ENCODE results near the gene PINK1.

Gene PINK1

DNA sequence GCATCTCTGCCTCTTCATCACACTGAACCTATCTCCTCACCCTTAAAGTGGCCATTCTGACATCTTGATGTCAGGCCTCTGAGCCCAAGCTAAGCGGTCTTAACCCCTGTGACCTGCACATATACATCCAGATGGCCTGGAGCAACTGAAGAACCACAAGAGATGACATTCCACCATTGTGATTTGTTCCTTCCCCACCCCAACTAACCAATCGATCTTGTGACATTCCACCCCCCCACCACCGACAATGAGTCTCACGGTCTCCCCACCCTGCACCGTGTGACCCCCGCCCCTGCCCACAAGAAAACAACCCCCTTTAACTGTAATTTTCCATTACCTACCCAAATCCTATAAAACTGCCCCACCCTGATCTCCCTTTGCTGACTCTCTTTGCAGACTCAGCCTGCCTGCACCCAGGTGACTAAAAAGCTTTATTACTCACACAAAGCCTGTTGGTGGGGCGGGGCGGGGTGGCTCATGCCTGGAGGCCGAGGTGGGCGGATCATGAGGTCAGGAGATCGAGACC lies 21.0 kb upstream of the PINK1 start:
- H3K4me1 ChIP-seq (ENCODE audit: control insufficient read depth in 1 of 2, insufficient read depth in 2 of 2, low read length in 2 of 2), result peaks cover 9 to 13% of the 10 kb centered on the region in 2 donors
- no peaks in the 10 kb centered on the region for H3K9me3 ChIP-seq (ENCODE audit: control insufficient read depth in 1 of 2, low read length in 2 of 2)
- peaks cover 0 to 3% of the 10 kb centered on the region in 2 donors for H3K36me3 ChIP-seq (ENCODE audit: control insufficient read depth in 1 of 2, insufficient read depth in 2 of 2, low read length in 2 of 2)
- H3K4me3 ChIP-seq (ENCODE audit: low read depth in 1 of 2, low read length in 2 of 2), result no peak overlapping the region
- no peak overlapping the region for H3K27ac ChIP-seq (ENCODE audit: low read length)
- no peaks in the 10 kb centered on the region for H3K27me3 ChIP-seq (ENCODE audit: low read depth, low read length)

DNA sequence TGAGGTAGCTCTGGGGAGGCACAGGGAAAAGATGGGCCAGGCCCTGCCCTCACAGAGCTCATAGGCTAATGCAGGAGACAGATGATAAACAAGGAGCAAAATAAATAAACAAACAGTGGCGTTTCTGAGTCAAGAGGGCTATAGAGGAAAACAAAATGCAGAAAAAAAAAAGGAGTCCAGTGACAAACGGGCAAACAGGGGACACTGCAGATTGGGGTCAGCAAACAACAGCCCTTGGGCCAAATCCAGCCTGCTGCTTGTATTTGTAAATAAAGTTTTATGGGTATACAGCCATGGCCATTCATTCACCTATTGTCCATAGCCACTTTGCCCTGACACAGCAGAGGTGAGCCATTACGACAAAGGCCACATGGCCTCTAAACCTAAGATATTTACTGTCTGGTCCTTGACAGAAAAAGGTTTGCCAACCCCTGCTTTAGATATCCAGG lies 19.1 kb upstream of the PINK1 start:
- H3K9me3 ChIP-seq (ENCODE audit: control insufficient read depth in 1 of 2, low read length in 2 of 2), result no peaks in the 10 kb centered on the region
- H3K4me3 ChIP-seq (ENCODE audit: low read depth in 1 of 2, low read length in 2 of 2), result no peak overlapping the region
- H3K4me1 ChIP-seq (ENCODE audit: control insufficient read depth in 1 of 2, insufficient read depth in 2 of 2, low read length in 2 of 2), result peaks cover 9 to 13% of the 10 kb centered on the region in 2 donors
- no peaks in the 10 kb centered on the region for H3K27me3 ChIP-seq (ENCODE audit: low read depth, low read length)
- H3K27ac ChIP-seq (ENCODE audit: low read length), result no peak overlapping the region
- H3K36me3 ChIP-seq (ENCODE audit: control insufficient read depth in 1 of 2, insufficient read depth in 2 of 2, low read length in 2 of 2), result peaks cover 0 to 3% of the 10 kb centered on the region in 2 donors

DNA sequence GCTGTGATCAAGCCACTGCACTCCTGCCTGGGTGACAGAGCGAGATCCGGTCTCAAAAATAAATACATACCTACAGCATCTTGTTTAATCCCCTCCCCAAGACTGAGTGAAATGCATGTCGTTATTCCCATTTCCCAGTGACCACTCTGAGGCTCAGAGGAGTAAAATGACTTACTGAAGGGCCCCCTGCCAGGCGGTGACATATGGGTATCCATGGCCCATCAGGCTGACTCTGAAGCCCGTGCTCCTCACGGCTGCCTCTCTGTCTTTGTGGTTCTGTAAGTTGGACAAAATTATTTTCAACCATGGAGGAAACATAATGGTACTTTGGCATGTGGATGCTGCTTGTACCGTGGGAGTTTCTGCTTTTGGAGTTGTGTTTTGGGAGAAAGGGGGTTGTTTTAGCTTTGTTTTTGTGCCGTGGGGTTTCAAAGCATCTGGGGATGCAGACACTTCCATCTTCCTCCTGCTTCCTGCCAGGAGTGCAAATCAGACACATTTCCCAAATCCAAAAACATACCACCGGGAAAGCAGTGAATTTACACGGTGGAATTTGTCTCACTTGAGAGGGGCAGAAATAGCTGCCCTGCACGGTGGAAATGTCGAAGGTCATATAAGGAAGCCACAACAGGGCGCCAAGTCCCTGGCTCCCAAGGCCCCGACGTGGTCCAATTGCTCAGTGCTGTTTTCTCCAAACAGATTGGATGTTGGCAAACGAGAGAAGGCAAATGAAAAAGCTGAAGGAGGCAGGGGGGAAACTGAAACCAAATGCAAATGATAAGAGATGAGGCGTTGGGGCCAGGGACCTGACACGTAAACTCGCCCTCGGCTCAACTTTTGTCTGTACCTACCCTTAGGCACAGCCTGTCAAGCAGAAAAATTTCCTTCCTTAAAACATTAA lies 17.1 kb upstream of the PINK1 start:
- H3K9me3 ChIP-seq (ENCODE audit: control insufficient read depth in 1 of 2, low read length in 2 of 2), result no peaks in the 10 kb centered on the region
- peaks cover 9 to 13% of the 10 kb centered on the region in 2 donors for H3K4me1 ChIP-seq (ENCODE audit: control insufficient read depth in 1 of 2, insufficient read depth in 2 of 2, low read length in 2 of 2)
- H3K27ac ChIP-seq (ENCODE audit: low read length), result no peak overlapping the region
- H3K27me3 ChIP-seq (ENCODE audit: low read depth, low read length), result no peaks in the 10 kb centered on the region
- H3K4me3 ChIP-seq (ENCODE audit: low read depth in 1 of 2, low read length in 2 of 2), result peak overlapping the region in 1 of 2 donors; percentile 11
- H3K36me3 ChIP-seq (ENCODE audit: control insufficient read depth in 1 of 2, insufficient read depth in 2 of 2, low read length in 2 of 2), result peaks cover 0 to 3% of the 10 kb centered on the region in 2 donors

DNA sequence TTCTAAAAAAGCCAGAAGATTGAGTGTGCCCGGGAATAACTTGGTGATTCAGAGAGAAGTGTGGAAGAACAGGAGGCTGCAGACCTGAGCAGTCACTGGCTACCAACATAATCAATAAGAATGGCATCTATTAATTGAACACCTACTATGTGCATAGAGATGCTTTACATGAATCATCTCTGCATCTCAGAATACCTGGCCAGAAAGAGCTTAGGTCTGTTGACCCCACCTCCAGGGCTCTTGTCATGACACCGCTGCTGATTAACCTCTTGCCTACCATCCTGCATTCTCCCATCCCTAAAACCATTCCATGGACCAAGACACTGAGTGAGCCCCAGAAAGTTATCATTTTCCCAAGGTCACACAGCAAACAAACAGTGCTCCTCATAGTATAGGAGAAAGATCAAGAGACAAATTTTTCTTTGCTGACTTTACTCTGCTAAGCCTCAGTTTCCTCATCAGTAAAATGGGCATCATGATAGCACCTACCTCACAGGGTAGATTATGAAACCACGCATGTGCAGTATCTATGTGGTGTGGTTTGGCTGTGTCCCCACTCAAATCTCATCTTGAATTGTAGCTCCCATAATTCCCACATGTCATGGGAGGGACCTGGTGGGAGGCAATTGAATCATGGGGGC lies 16.3 kb upstream of the PINK1 start:
- H3K36me3 ChIP-seq (ENCODE audit: control insufficient read depth in 1 of 2, insufficient read depth in 2 of 2, low read length in 2 of 2), result peaks cover 0 to 3% of the 10 kb centered on the region in 2 donors
- no peak overlapping the region for H3K27ac ChIP-seq (ENCODE audit: low read length)
- no peaks in the 10 kb centered on the region for H3K9me3 ChIP-seq (ENCODE audit: control insufficient read depth in 1 of 2, low read length in 2 of 2)
- H3K4me3 ChIP-seq (ENCODE audit: low read depth in 1 of 2, low read length in 2 of 2), result peak overlapping the region in 1 of 2 donors; percentile 11
- peaks cover 9 to 13% of the 10 kb centered on the region in 2 donors for H3K4me1 ChIP-seq (ENCODE audit: control insufficient read depth in 1 of 2, insufficient read depth in 2 of 2, low read length in 2 of 2)
- H3K27me3 ChIP-seq (ENCODE audit: low read depth, low read length), result no peaks in the 10 kb centered on the region

DNA sequence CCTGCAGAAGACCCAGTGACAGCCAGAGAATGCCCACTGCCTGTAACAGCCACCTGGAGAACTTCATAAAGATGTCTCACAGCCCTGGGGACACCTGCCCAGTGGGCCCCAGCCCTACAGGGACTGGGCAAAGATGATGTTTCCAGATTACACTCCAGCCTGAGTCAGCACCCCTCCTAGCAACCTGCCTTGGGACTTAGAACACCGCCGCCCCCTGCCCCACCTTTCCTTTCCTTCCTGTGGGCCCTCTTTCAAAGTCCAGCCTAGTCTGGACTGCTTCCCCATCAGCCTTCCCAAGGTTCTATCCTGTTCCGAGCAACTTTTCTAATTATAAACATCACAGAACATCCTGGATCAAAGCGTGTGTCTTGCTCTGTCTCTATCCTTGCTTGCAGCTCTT lies 14.7 kb upstream of the PINK1 start:
- no peaks in the 10 kb centered on the region for H3K9me3 ChIP-seq (ENCODE audit: control insufficient read depth in 1 of 2, low read length in 2 of 2)
- no peak overlapping the region for H3K4me3 ChIP-seq (ENCODE audit: low read depth in 1 of 2, low read length in 2 of 2)
- H3K4me1 ChIP-seq (ENCODE audit: control insufficient read depth in 1 of 2, insufficient read depth in 2 of 2, low read length in 2 of 2), result peaks cover 6 to 13% of the 10 kb centered on the region in 2 donors
- no peaks in the 10 kb centered on the region for H3K27me3 ChIP-seq (ENCODE audit: low read depth, low read length)
- peaks cover 0 to under 1% of the 10 kb centered on the region in 2 donors for H3K36me3 ChIP-seq (ENCODE audit: control insufficient read depth in 1 of 2, insufficient read depth in 2 of 2, low read length in 2 of 2)
- H3K27ac ChIP-seq (ENCODE audit: low read length), result no peak overlapping the region

DNA sequence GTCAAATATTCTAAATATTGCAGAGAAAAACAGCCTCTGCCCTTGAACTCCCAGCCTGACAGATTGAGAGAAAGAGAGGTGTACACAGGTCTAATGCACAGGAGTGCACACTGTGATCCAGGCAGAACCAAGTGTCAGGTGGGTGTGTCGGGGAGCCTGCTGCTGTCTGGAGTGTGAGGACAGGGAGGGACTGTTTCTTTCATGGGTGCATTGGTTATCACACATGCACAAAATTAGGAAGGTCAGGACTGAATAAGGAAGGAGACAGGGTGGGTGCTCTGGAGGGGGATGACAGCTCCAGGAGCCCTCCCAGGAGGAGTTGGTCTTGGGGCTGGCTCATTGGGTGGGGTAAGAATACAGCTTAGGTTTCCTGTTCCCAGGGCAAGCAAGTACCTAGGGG lies 13.3 kb upstream of the PINK1 start:
- Histone ChIP-seq H3K4me1 (ENCODE audit: control insufficient read depth in 1 of 2, insufficient read depth in 2 of 2, low read length in 2 of 2) (peaks cover 5 to 9% of the 10 kb centered on the region in 2 donors), H3K36me3 (ENCODE audit: control insufficient read depth in 1 of 2, insufficient read depth in 2 of 2, low read length in 2 of 2) (no peaks in the 10 kb centered on the region), H3K27me3 (ENCODE audit: low read depth, low read length) (no peaks in the 10 kb centered on the region), H3K9me3 (ENCODE audit: control insufficient read depth in 1 of 2, low read length in 2 of 2) (no peaks in the 10 kb centered on the region), H3K27ac (ENCODE audit: low read length) (no peak overlapping the region), H3K4me3 (ENCODE audit: low read depth in 1 of 2, low read length in 2 of 2) (no peak overlapping the region)

DNA sequence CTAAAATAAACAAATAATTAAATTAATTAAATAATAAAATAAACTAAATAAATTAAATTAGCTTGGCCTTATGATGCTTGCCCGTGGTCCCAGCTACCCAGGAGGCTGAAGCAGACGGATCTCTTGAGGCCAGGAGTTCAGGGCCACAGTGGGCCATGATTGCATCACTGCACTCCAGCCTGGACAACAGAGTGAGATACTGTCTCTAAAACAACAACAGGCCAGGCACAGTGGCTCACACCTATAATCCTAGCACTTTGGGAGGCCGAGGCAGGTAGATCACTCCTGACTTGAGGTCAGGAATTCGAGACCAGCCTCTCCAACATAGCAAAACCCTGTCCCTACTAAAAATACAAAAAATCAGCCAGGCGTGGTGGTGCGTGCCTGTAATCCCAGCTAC lies 12.2 kb upstream of the PINK1 start:
- H3K36me3 ChIP-seq (ENCODE audit: control insufficient read depth in 1 of 2, insufficient read depth in 2 of 2, low read length in 2 of 2), result no peaks in the 10 kb centered on the region
- H3K27ac ChIP-seq (ENCODE audit: low read length), result no peak overlapping the region
- H3K4me1 ChIP-seq (ENCODE audit: control insufficient read depth in 1 of 2, insufficient read depth in 2 of 2, low read length in 2 of 2), result peaks cover 5 to 7% of the 10 kb centered on the region in 2 donors
- H3K9me3 ChIP-seq (ENCODE audit: control insufficient read depth in 1 of 2, low read length in 2 of 2), result no peaks in the 10 kb centered on the region
- H3K27me3 ChIP-seq (ENCODE audit: low read depth, low read length), result no peaks in the 10 kb centered on the region
- no peak overlapping the region for H3K4me3 ChIP-seq (ENCODE audit: low read depth in 1 of 2, low read length in 2 of 2)

DNA sequence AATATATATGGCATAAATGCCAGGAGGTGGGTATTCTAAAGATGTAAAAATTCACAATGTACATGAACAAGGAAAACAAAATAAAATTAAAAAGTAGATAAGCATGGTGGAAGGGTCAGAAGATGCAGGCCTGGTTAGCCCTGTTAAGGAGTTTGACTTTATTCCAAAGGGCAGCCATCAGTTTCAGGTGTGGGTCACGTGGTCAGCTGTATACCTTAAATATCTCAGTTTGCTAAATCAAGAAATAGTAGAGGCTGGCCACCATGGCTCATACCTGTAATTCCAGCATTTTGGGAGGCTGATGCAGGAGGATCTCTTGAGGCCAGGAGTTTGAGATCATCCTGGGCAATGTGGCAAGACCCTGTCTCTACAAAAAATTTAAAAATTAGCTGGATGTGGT lies 8.5 kb upstream of the PINK1 start:
- no peaks in the 10 kb centered on the region for H3K27me3 ChIP-seq (ENCODE audit: low read depth, low read length)
- no peak overlapping the region for H3K4me3 ChIP-seq (ENCODE audit: low read depth in 1 of 2, low read length in 2 of 2)
- no peaks in the 10 kb centered on the region for H3K9me3 ChIP-seq (ENCODE audit: control insufficient read depth in 1 of 2, low read length in 2 of 2)
- H3K27ac ChIP-seq (ENCODE audit: low read length), result no peak overlapping the region
- no peaks in the 10 kb centered on the region for H3K36me3 ChIP-seq (ENCODE audit: control insufficient read depth in 1 of 2, insufficient read depth in 2 of 2, low read length in 2 of 2)
- no peaks in the 10 kb centered on the region for H3K4me1 ChIP-seq (ENCODE audit: control insufficient read depth in 1 of 2, insufficient read depth in 2 of 2, low read length in 2 of 2)

DNA sequence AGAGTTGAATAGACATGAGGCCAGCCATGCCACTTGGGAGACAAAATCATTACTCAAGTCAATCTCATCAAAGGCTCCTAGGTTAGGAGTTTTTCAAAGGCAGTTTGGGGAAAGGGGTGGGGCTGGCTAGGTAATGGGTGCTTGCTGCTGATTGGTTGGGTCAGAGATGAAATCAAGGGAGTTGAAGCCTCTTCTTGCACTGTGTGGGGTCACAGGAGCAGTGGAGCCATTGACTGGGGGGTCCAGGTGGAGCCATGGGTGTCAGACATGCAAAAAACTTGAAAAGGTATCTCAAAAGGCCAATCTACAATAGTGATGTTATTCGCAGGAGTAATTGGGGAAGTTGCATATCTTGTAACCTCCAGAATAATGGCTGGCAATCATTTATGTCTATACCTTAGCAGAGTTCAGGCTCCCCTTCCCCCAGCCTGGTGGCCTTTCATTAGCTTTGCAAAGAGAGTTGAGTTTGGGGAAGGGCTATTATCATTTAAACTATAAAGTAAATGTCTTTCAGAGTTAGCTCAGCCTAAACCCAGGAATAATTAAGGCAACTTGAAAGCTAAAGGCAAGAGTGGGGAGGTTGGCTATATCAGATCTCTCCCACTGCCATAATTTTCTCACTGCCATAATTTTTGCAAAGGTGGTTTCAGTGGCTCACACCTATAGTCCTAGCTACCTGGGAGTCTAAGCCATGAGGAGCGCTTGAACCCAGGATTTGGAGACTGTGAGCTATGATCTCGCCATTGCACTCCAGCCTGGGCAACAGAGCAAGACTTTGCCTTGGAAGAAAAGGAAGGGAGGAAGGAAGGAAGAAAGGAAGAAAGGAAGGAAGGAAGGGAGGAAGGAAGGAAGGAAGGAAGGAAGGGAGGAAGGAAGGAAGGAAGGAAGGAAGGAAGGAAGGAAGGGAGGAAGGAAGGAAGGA lies 7.8 kb upstream of the PINK1 start:
- Histone ChIP-seq H3K27ac (ENCODE audit: low read length) (no peak overlapping the region), H3K27me3 (ENCODE audit: low read depth, low read length) (no peaks in the 10 kb centered on the region), H3K9me3 (ENCODE audit: control insufficient read depth in 1 of 2, low read length in 2 of 2) (no peaks in the 10 kb centered on the region), H3K36me3 (ENCODE audit: control insufficient read depth in 1 of 2, insufficient read depth in 2 of 2, low read length in 2 of 2) (no peaks in the 10 kb centered on the region), H3K4me3 (ENCODE audit: low read depth in 1 of 2, low read length in 2 of 2) (no peak overlapping the region), H3K4me1 (ENCODE audit: control insufficient read depth in 1 of 2, insufficient read depth in 2 of 2, low read length in 2 of 2) (no peaks in the 10 kb centered on the region)

DNA sequence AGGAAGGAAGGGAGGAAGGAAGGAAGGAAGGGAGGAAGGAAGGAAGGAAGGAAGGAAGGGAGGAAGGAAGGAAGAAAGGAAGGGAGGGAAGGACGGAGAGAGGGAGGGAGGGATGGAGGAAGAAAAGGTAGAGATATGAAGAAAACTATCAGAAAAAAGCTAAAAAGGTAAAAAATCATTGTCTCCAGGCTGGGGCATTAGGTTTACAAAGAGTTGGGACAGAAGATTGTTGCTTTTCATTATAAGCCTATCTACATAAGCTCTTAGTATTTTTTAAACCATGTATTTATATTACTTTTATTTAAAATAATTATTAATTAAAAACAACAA lies 7.2 kb upstream of the PINK1 start:
- no peak overlapping the region for H3K4me3 ChIP-seq (ENCODE audit: low read depth in 1 of 2, low read length in 2 of 2)
- H3K27ac ChIP-seq (ENCODE audit: low read length), result no peak overlapping the region
- H3K36me3 ChIP-seq (ENCODE audit: control insufficient read depth in 1 of 2, insufficient read depth in 2 of 2, low read length in 2 of 2), result no peaks in the 10 kb centered on the region
- no peaks in the 10 kb centered on the region for H3K27me3 ChIP-seq (ENCODE audit: low read depth, low read length)
- no peaks in the 10 kb centered on the region for H3K4me1 ChIP-seq (ENCODE audit: control insufficient read depth in 1 of 2, insufficient read depth in 2 of 2, low read length in 2 of 2)
- H3K9me3 ChIP-seq (ENCODE audit: control insufficient read depth in 1 of 2, low read length in 2 of 2), result no peaks in the 10 kb centered on the region

DNA sequence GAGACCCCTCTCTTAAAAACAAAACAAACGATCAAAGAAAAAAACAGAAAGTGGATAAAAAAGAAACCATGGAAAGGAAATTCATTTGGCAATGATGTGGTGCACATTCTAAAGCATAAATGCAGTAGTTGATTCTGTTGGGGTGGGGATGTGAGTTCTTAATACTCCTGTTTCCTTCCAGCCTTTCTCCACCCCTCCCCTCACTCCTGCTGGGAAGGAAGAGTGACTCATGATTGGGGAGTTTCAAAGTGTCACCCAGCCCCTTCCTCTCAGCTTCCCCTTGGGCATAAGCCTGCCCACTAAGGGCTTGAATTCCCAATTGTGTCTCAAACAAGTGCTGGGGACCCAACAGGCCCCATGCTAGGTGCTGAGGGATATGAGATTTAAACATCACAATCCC lies 6.7 kb upstream of the PINK1 start:
- no peak overlapping the region for H3K4me3 ChIP-seq (ENCODE audit: low read depth in 1 of 2, low read length in 2 of 2)
- no peaks in the 10 kb centered on the region for H3K4me1 ChIP-seq (ENCODE audit: control insufficient read depth in 1 of 2, insufficient read depth in 2 of 2, low read length in 2 of 2)
- H3K9me3 ChIP-seq (ENCODE audit: control insufficient read depth in 1 of 2, low read length in 2 of 2), result no peaks in the 10 kb centered on the region
- H3K27ac ChIP-seq (ENCODE audit: low read length), result no peak overlapping the region
- H3K36me3 ChIP-seq (ENCODE audit: control insufficient read depth in 1 of 2, insufficient read depth in 2 of 2, low read length in 2 of 2), result no peaks in the 10 kb centered on the region
- H3K27me3 ChIP-seq (ENCODE audit: low read depth, low read length), result no peaks in the 10 kb centered on the region

All from muscle layer of duodenum (tissue), 2 donors.